CD14-positive monocyte (primary cell): ENCODE measurements around the gene WTIP. TPM values are rescaled to one million over a fixed set of nuclear protein-coding genes. Genes with fewer than 3 reads are reported as not detected.

ENCODE experiments used
- DNase-seq, 3 donors: peaks; one replicate each; pipeline ENCODE4 v3.0.0-alpha.2; 2011 to 2022
- H2AFZ ChIP-seq: 2 replicates; pipeline ENCODE4 v1.6.0; 2012; ENCODE audit warnings: mild to moderate bottlenecking, low read depth, low read length, inconsistent platforms; ENCODE audit not compliant: insufficient read depth, poor library complexity, severe bottlenecking
- H3K27ac ChIP-seq, 2 donors: 1 replicate in 1 of 2; 2 replicates in 1 of 2; pipeline ENCODE4 v1.5.1; 2012 to 2013; ENCODE audit warnings: low read length in 2 of 2, control low read depth in 1 of 2, inconsistent platforms in 1 of 2, low read depth in 1 of 2, mild to moderate bottlenecking in 1 of 2
- H3K27me3 ChIP-seq, 2 donors: one replicate each; pipeline versions ENCODE4 v1.6.0 to v1.6.1; 2011 to 2013; ENCODE audit warnings: low read length in 2 of 2; ENCODE audit not compliant: control insufficient read depth in 2 of 2, insufficient read depth in 2 of 2
- H3K36me3 ChIP-seq, 2 donors: replicated peaks in 1 of 2; 1 replicate in 1 of 2; 2 replicates in 1 of 2; pipeline versions ENCODE4 v1.5.1 to v1.6.1; 2012 to 2013; ENCODE audit warnings: low read length in 2 of 2, control low read depth in 1 of 2, inconsistent platforms in 1 of 2, mild to moderate bottlenecking in 1 of 2; ENCODE audit not compliant: insufficient read depth in 2 of 2, control insufficient read depth in 1 of 2
- H3K4me1 ChIP-seq, 2 donors: 1 replicate in 1 of 2; 2 replicates in 1 of 2; pipeline versions ENCODE4 v1.5.1 to v1.6.1; 2012 to 2013; ENCODE audit warnings: low read length in 2 of 2, control low read depth in 1 of 2, inconsistent platforms in 1 of 2, mild to moderate bottlenecking in 1 of 2, moderate library complexity in 1 of 2; ENCODE audit not compliant: insufficient read depth in 2 of 2, control insufficient read depth in 1 of 2
- H3K4me2 ChIP-seq: replicated peaks from 2 replicates; pipeline ENCODE3; 2012; ENCODE audit warnings: low read length, moderate library complexity, mild to moderate bottlenecking; ENCODE audit not compliant: poor library complexity, severe bottlenecking; ENCODE audit errors: extremely low read depth
- H3K4me3 ChIP-seq, 3 experiments: fragments of 200-600 bp in 1 of 3; sonication (generic) in 1 of 3; replicated peaks in 1 of 3; 1 replicate in 2 of 3; 2 replicates in 1 of 3; pipeline ENCODE4 v1.5.1; 2011 to 2013; ENCODE audit warnings: low read length in 3 of 3, mild to moderate bottlenecking in 3 of 3, control low read depth in 2 of 3, low read depth in 2 of 3, inconsistent platforms in 1 of 3, moderate library complexity in 1 of 3
- H3K79me2 ChIP-seq: 2 replicates; pipeline ENCODE4 v1.6.0; 2012; ENCODE audit warnings: mild to moderate bottlenecking, control low read depth, inconsistent platforms, low read length, moderate library complexity; ENCODE audit not compliant: insufficient read depth
- H3K9ac ChIP-seq: 2 replicates; pipeline ENCODE4 v1.6.0; 2017; ENCODE audit warnings: low read length, mild to moderate bottlenecking; ENCODE audit not compliant: insufficient read depth, poor library complexity, severe bottlenecking
- H3K9me3 ChIP-seq, 2 donors: replicated peaks in 1 of 2; 1 replicate in 1 of 2; 2 replicates in 1 of 2; pipeline versions ENCODE4 v1.5.1 to v1.6.1; 2012 to 2013; ENCODE audit warnings: low read length in 2 of 2, control low read depth in 1 of 2; ENCODE audit not compliant: control insufficient read depth in 1 of 2, insufficient read depth in 1 of 2
- H4K20me1 ChIP-seq: 2 replicates; pipeline ENCODE4 v1.6.0; 2012; ENCODE audit warnings: mild to moderate bottlenecking, low read length, control low read depth, moderate library complexity; ENCODE audit not compliant: insufficient read depth
- H3K27ac Mint-ChIP-seq, 7 donors: one replicate each; pipeline ENCODE4 v1.8.0; 2020; ENCODE audit warnings: mild to moderate bottlenecking in 7 of 7, mixed read lengths in 7 of 7, moderate library complexity in 6 of 7, inconsistent platforms in 2 of 7
- H3K27me3 Mint-ChIP-seq, 3 donors: one replicate each; pipeline ENCODE4 v1.8.0; 2021 to 2022; ENCODE audit warnings: low read depth in 3 of 3, mild to moderate bottlenecking in 3 of 3, mixed read lengths in 3 of 3, moderate library complexity in 3 of 3, inconsistent platforms in 1 of 3
- H3K36me3 Mint-ChIP-seq, 2 donors: one replicate each; pipeline ENCODE4 v1.8.0; 2020; ENCODE audit warnings: mixed read lengths in 2 of 2, inconsistent platforms in 1 of 2, mild to moderate bottlenecking in 1 of 2
- H3K4me1 Mint-ChIP-seq: one replicate; pipeline ENCODE4 v1.8.0; 2020; ENCODE audit warnings: mild to moderate bottlenecking, mixed read lengths
- H3K4me3 Mint-ChIP-seq, 2 donors: one replicate each; pipeline ENCODE4 v1.8.0; 2020; ENCODE audit warnings: mild to moderate bottlenecking in 2 of 2, mixed read lengths in 2 of 2, moderate library complexity in 1 of 2
- H3K9me3 Mint-ChIP-seq, 7 donors: one replicate each; pipeline ENCODE4 v1.8.0; 2020 to 2022; ENCODE audit warnings: mixed read lengths in 7 of 7, mild to moderate bottlenecking in 6 of 7, moderate library complexity in 6 of 7, inconsistent platforms in 2 of 7
- WGBS: methylation state at CpG from one replicate; pipeline ENCODE4 v1.1.5; 2013; ENCODE audit warnings: missing lambda C conversion rate; ENCODE audit not compliant: insufficient coverage; 5-methylcytosine and 5-hydroxymethylcytosine counted together
- intact Hi-C, 2 donors: fragments of 100-400 bp; cut with micrococcal nuclease; formaldehyde crosslinking; loops; one replicate each; pipeline versions ENCODE4 v1.15.0 to v1.15.1; 2023
- polyA minus RNA-seq: library from RNA; depleted of rRNA, polyadenylated mRNA; stranded (reverse); fragments of >200 nt; gene quantifications from 2 replicates; pipeline ENCODE4 v1.2.3, GENCODE V29; 2012
- polyA plus RNA-seq, 3 donors: library from polyadenylated mRNA; depleted of rRNA in 1 of 3; unstranded in 2 of 3; stranded (reverse) in 1 of 3; fragments of 300-500 nt in 2 of 3; fragments of >200 nt in 1 of 3; fragmentation: Illumina TruSeq in 2 of 3; gene quantifications; 1 replicate in 2 of 3; 2 replicates in 1 of 3; pipeline ENCODE4 v1.2.3, GENCODE V29; 2012 to 2021
- total RNA-seq, 12 experiments: library from RNA in 1 of 12; stranded (reverse) in 1 of 12; fragments of 120-200 nt in 1 of 12; gene quantifications; one replicate each; pipeline ENCODE4 v1.2.4 and lab custom pipeline; 2013 to 2026; ENCODE audit warnings: mixed read lengths in 6 of 12, inconsistent platforms in 1 of 12
- TF ChIP-seq, protein P1 (sequence below): fragments of 200-600 bp; IDR thresholded peaks from one replicate; pipeline ENCODE4 v1.8.0; 2022; ENCODE audit warnings: antibody characterized with exemption, mild to moderate bottlenecking

Gene WTIP
- total RNA-seq (2013), result 0.06 TPM
- polyA plus RNA-seq (under 1 TPM in 1 of 3 donors, not detected in 2; 0.11 TPM), polyA minus RNA-seq (0.14 TPM in 1 of 2 replicates, not detected in the other), total RNA-seq (lab: John Stamatoyannopoulos, UW) (0.12 to 1.7 (median 0.35) reads per million in 11 experiments)

DNA sequence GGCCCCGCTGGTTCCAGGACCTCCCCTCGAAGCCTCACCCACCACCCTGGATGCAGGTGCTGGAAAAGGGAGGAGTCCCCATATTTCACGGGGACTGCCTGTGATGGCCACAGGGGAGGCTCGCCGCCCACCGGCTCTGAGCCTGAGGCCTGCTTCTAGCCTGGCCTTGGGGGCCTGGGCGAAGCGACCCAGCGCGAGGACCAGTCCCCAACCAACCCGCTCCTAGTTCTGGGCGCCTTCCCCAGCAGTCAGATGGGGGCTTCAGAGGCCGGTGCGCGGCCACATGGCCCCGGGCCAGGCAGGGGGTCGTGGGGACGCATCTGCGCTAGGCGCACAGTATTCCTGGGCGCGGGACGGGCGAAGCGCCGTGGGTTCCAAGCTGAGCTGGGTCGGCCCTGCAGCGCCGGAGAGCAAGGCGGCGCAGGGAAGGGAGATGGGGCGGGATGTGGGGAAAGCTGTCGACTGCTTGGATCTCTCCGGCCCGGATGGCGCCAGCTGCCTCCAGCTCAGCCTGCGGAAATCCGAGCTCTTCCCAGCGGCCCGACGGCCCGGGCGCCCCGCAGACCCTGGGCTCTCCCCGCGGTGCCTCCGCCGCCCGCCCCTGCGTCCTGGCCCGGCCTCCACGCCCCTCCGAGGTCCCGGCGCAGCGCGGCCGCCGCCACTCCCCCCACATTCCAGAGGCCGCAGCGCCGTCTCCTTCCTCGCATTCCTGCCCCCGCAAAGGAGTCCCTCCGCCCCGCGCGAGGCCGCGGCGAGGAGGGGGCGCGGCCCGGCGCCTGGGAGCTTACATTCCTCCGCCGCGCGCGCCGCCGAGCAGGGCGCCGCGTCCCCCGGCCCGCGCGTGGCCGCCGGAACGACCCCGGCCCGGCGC lies at the start of gene WTIP:
TSS of gene WTIP (plus strand) at position 788 of the 871 bp plus-strand sequence. CDS start 217 bp downstream, outside the sequence.
- peaks cover 3% of the 10 kb centered on the region in 2 donors for H3K4me1 ChIP-seq
- peak within 1 kb of the TSS in 1 of 2 donors; percentile 85 for H3K4me3 Mint-ChIP-seq
- H3K36me3 Mint-ChIP-seq, result no peaks in the 10 kb centered on the region
- DNase-seq, result no peak
- 4% methylated on average over 92 of the region's 95 CpGs for WGBS
- TF ChIP-seq, protein P1, sequence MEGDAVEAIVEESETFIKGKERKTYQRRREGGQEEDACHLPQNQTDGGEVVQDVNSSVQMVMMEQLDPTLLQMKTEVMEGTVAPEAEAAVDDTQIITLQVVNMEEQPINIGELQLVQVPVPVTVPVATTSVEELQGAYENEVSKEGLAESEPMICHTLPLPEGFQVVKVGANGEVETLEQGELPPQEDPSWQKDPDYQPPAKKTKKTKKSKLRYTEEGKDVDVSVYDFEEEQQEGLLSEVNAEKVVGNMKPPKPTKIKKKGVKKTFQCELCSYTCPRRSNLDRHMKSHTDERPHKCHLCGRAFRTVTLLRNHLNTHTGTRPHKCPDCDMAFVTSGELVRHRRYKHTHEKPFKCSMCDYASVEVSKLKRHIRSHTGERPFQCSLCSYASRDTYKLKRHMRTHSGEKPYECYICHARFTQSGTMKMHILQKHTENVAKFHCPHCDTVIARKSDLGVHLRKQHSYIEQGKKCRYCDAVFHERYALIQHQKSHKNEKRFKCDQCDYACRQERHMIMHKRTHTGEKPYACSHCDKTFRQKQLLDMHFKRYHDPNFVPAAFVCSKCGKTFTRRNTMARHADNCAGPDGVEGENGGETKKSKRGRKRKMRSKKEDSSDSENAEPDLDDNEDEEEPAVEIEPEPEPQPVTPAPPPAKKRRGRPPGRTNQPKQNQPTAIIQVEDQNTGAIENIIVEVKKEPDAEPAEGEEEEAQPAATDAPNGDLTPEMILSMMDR, result no peak
- no peaks in the 10 kb centered on the region for H3K79me2 ChIP-seq
- no peak within 1 kb of the TSS for H3K9ac ChIP-seq
- no peaks in the 10 kb centered on the region for H4K20me1 ChIP-seq
- intact Hi-C loops, result no loop called here
- peaks cover 8% of the 10 kb centered on the region for H3K4me1 Mint-ChIP-seq
- H2AFZ ChIP-seq, result no peak within 1 kb of the TSS
- no peak within 1 kb of the TSS for H3K27ac Mint-ChIP-seq
- no peak within 1 kb of the TSS for H3K27ac ChIP-seq
- no peaks in the 10 kb centered on the region for H3K36me3 ChIP-seq
- peaks cover 24 to 56% of the 10 kb centered on the region in 2 donors for H3K27me3 ChIP-seq
- H3K27me3 Mint-ChIP-seq, result peaks cover 51 to 73% (median 58%) of the 10 kb centered on the region in 3 donors
- H3K4me3 ChIP-seq, result no peak within 1 kb of the TSS
- peaks cover 0 to 21% (median 0%) of the 10 kb centered on the region in 7 donors for H3K9me3 Mint-ChIP-seq
- H3K9me3 ChIP-seq, result peaks cover 0 to 11% of the 10 kb centered on the region in 2 donors
- no peak within 1 kb of the TSS for H3K4me2 ChIP-seq

DNA sequence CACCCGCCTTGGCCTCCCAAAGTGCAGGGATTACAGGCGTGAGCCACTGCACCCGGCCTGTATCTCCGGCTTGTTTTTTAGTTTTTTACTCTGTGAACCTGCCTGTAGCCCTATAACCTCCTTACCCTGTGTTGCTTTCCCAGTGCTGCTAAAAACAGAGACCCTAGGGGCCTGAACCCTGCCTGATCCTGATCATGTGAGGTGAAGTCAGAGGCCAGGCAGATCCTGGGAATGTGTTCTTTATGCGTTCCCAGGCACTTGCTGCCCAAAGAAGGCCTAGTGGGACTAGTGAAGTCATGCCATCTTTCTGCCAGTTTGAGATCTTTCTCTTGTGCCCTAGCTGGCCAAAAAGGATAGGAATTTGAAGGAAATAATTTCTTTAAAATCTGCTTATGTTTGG lies 48.8 kb upstream of the WTIP start:
- Histone ChIP-seq H3K9me3 (no peaks in the 10 kb centered on the region), H3K9ac (no peak overlapping the region), H4K20me1 (peaks cover 61% of the 10 kb centered on the region), H3K4me3 (no peak overlapping the region), H3K4me2 (no peak overlapping the region), H3K79me2 (peaks cover 78% of the 10 kb centered on the region), H3K4me1 (peaks cover 15 to 27% of the 10 kb centered on the region in 2 donors), H3K36me3 (peaks cover 42 to 60% of the 10 kb centered on the region in 2 donors), H2AFZ (no peak overlapping the region), H3K27me3 (no peaks in the 10 kb centered on the region), H3K27ac (no peak overlapping the region)
- H3K36me3 Mint-ChIP-seq, result peaks cover 42 to 58% of the 10 kb centered on the region in 2 donors
- intact Hi-C loops, result no loop called here
- peak overlapping the region in 1 of 7 donors; percentile 58 for H3K27ac Mint-ChIP-seq
- H3K4me3 Mint-ChIP-seq, result no peak overlapping the region
- DNase-seq, result no peak
- peaks cover 22% of the 10 kb centered on the region for H3K4me1 Mint-ChIP-seq
- no peaks in the 10 kb centered on the region for H3K9me3 Mint-ChIP-seq
- WGBS, result 93% methylated on average over 3 of the region's 5 CpGs
- peaks cover 0 to 2% (median 2%) of the 10 kb centered on the region in 3 donors for H3K27me3 Mint-ChIP-seq
- TF ChIP-seq, protein P1, result no peak
